D341Med (cell line): Measurements from ENCODE around the gene LMAN1L.

Source experiments
- DNase-seq: peaks from one replicate; pipeline ENCODE4 v3.0.0; 2012; ENCODE audit warnings: low spot score

Gene LMAN1L

DNA sequence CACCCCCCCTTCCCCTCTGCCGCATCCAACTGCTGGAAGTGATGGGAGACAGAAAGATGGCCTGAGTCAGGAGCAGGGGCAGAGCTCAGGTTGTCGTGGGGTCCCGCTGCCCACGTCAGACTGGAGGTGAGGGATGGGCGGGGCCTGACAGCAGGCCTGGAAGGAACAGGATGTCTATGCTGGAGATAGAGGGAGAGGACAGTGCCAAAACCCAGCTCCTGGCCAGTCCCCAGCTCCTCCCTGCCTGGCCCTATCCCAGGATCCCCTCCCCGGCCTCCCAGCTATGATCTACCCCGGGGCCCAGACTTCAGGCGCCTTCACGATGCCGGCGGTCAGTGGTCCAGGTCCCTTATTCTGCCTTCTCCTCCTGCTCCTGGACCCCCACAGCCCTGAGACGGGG lies at the start of gene LMAN1L:
TSS of gene LMAN1L (plus strand) at position 303 of the 400 bp plus-strand sequence. CDS start at position 323, 20 bp downstream.
- DNase-seq, result no peak

GRCh38 chr15:74763416-74763815 lies 49.2 kb upstream of the LMAN1L start:
- no peak for DNase-seq

DNA sequence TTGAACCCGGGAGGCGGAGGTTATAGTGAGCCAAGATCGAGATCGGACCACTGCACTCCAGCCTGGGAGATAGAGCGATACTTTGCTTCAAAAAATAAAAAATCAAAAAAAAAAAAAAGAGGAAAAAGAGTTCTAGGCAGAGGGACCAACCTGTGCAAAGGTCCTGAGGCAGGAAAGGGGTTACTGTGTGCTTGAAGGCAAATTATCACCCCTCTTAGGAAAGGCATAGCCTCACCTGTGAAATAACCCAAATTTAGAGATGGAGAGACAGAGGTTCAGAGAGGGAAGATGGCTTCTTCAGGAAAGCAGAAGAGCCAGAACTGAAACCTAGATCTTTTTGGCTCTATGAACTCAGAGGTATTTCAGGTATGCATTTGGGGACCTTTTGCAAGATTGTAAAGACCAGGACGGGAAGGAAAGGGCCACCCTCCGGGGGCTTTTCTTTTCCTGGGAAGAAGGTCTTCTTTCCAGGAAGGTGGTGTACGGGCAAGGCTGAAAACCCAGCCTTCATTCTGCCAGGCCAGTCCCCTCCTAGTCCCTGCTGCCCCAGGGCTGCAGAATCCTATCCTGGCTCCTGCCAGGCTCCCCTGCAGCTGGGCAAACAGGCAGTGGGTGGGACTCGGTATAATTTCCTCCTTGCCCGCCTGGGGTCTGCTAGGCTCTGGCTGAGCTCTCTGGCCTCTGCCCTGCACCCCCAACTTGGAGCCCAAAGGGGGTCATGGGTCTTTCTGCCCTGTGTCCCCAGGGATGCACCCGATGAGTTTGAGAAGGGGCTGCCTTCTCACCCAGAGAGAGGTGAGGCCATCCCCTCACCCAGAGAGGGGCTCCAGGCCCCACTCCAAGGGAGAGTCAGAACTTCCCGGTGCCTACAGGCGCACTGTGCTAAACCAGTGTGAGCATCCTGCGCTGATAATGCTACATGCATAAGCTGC lies 45.2 kb upstream of the LMAN1L start:
- no peak for DNase-seq

DNA sequence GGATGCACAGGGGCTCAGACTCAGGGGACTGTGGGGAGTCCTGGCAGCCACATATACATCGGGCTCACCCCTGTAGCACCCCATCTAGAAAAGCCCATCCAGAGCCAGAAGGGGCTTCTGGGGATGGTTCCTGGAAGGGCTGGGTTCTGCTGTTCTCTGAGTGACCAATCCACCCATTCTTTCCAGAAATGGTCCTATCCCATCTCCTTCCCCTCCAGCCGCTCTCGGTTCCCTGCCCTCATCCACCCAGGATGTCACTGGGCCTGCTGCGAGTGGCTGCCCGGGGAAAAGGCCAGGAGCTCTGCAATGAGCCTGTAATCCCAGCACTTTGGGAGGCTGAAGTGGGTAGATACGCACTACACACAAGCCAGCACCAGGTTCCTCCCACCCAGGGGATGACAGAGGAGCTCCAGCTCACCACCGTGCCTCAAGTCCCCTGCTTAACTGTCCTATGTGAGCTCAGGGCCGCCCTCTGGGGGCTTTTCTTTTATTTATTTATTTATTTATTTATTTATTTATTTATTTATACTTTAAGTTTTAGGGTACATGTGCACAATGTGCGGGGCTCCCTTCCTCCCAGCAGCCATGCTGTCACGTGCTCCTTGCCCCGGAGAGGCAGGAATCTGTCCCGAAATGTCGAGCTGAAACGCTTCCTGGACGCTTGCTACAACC lies 44.4 kb upstream of the LMAN1L start:
- no peak for DNase-seq

DNA sequence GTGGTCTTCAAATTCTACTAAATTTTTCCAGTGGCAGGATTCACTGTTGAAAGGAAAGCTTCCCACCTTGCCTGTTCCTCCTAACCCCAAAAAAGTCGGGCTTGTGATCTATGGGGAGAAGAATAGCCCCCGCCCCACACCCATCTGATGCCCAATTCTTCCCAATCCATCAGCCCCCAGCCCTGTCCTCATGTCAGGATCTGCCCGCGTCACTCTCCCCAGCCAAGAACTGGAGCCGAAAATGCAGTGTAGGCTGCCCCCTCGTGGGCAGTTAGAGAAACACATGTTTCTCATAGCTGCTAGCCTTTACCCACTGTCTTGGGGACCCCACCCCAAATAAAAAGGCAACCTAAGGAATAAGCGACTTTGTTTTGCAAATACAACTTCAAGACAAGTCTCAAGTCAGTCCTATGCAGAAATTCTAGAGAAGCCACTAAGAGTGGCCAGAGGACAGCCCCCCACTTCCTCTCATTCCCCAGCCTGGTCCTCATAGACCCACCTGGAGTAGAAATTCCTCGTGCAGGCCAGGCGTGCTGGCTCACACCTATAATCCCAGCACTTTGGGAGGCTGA lies 43.8 kb upstream of the LMAN1L start:
- peak; percentile 84 for DNase-seq

DNA sequence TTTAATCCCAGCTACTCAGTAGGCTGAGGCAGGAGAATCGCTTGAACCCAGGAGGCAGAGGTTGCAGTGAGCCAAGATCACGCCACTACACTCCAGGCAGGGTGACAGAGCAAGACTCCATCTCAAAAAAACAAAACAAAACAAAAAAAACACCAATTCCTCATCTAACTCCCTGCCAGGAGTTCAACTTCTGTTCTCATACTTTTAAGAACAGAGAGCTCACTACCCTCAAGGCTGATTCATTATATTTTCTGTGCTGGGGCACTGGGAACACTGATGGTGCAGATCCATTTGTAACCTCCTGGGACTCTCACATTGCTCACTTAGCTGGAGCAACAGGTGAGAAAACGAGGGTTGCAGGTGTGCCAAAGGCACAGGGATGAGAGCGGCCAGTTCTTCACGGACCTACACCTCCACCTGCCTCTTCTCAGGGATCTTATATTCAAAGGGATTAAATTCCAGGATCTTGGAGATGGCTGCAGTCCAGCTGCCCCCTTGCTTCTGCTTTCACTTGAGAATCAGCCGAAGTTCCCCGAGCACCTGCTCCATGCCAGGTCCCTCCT lies 43.1 kb upstream of the LMAN1L start:
- DNase-seq, result no peak

DNA sequence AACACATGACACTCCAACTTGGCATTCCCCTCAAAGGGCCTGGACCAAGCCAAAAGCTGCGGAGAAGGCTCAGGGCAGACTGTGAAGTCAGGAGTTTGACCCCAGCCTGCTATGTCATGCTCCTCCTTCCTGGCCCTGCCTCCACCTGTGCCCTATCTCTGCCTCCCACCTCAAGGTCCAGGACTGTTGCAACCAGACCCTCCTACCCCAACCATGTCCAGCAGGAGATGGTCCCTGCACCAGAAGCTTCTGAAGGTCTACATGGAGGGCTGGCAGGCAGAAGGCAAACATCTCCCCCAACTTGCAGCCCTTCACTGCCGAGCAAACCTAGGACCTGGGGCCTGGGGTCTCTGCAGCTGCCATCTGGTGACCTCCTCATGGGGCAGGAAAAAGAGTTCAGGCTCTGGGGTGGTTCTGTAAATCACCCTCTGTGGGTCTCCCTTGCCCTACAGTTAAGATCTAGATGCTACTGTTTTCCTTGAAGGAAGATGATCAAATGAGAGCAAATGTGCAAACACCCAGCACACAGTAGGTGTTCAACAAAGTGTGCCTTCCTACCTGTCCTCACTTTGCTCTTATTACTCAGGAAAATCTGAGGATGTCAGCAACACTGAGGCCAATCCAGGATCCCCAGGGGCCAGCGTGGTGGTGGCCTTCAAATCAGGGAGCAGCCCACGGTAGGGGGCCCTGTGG lies 42.3 kb upstream of the LMAN1L start:
- no peak for DNase-seq

DNA sequence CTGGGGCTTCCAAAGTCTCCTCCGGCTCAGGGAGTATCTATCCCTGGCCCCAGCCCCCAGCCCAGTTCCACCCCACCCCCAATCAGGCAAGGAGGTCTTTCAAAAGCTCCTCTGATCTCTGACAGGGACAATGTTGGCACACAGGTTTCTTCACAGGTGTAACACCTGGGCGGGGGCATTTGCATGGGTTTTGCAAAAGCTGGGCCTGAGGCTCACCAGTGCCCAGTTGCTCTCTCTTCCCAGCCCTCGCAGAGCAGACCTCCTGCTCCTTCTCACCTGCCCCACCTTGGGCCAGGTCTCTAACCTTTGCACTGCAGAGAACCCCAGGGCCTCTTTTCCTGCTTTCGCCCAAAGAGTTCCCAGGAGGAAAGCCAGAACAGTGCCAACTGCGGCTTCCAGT lies 39.3 kb upstream of the LMAN1L start:
- DNase-seq, result no peak

- DNase-seq, result no peak
Measured at GRCh38 chr15:74773731-74774252, 38.8 kb upstream of the LMAN1L start.

DNA sequence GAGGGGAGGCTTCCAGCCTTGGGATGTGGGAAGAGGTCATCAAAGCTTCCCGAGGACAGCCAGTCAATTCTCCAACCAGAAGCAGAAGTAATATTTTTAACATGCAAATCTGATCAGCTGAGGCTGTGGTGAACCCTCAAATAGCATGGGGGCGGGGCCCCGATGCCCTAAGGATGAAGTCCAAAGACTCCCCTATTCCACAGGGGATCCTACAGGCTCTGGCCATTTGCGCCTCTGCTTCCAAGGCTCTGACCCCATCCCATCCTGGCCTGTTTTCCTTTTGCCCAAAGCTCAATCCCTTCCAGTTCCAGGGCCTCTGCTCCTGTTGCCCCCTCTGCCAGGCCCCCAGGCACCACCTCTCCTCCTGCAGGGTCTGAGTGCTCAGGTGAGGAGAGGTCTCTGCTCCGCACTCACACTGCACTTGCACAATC lies 37.5 kb upstream of the LMAN1L start:
- no peak for DNase-seq

DNA sequence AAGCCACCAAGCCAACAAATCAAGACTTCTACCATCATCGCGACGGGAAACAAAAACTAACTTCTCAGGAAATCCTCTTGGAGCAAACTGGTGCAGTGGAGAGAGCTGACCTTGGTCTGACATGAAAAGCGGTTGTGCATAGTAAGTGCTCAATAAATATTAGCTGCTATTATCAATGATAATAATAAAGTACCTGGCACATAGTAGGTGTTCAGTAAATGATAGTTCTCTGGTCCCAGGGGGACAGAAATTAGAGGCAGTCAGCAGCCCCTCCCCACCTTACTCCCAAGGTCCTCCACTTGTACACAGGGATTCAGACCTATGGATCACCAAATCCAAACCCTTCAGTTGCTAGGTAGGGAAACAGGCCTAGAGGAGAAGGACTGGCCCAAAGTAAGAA lies 36.7 kb upstream of the LMAN1L start:
- no peak for DNase-seq

- DNase-seq, result no peak
Measured at GRCh38 chr15:74776821-74777768, 35.5 kb upstream of the LMAN1L start.

DNA sequence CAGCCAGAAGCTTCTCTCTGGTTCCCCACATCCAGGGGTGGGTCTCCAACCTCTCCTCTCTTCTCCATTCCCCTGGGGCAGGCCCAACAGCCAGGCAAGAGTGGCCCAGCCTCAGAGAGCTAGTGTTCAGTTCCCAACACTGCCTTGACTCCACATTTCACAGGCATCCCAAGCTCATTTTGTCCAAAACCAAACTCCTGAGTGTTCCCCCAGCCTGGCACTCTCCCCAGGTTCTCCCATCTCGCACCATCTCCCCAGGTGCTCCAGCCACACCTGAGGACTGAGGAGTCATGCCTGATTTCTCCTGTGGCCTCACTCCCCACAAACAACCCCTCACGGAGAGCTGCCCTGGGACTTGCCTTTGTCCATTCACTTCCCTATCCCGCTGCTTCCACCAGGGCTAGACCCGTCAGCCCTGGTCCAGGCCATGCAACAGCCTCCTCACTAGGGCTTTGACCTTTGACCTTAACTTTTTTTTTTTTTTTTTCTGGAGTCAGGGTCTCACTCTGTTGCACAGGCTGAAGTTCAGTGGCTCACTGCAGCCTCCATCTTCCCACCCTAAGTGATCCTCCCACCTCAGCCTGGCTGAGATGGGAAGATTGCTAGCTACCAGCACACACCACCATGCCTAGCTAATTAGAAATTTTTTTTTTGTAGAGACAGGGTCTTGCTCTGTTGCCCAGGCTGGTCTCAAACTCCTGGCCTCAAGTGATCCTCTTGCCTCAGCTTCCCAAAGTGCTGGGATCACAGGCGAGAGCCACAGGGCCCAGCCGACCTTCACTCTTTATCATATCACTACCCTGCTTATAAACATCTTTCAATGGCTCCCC lies 34.7 kb upstream of the LMAN1L start:
- no peak for DNase-seq

GRCh38 chr15:74778599-74778970 lies 34.0 kb upstream of the LMAN1L start:
- DNase-seq, result no peak

DNA sequence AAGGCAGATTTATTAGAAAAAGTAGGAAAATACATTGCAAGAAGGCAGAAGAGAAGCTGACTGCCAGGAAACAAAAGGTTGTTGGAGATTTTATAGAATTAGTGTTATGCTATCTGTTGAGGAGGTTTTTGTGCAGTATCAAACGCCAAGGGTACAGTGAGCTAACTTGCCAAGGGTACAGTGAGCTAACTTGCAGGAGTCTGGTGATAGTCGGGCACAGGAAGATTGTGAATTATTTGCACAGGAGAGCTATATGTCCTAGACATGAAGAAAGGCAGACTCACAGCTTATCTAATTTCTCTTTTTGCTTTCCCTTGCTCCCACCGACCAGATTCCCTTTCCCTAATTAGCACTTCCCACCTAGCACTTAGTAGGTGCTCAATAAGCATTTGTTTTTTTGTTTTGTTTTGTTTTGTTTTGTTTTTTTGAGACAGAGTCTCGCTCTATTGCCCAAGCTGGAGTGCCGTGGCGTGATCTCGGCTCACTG lies 33.4 kb upstream of the LMAN1L start:
- DNase-seq, result no peak

- no peak for DNase-seq
Measured at GRCh38 chr15:74780523-74781430, 31.9 kb upstream of the LMAN1L start.

GRCh38 chr15:74781431-74782258 lies 31.0 kb upstream of the LMAN1L start, which contains the start of gene CSK:
Gene CSK, plus strand, starts transcription at chr15:74782080. Its CDS starts 16,218 bp downstream, at chr15:74798298.
- DNase-seq, result peak; percentile 99
